GM21576 (cell line): ENCODE measurements around the gene CCDC178.
"Not testable (repeated sequence)": the region's sequence is repeated elsewhere in the genome, so short reads cannot be mapped to it uniquely, and the experiment has no call there.

Experiments
- ATAC-seq: cut with Tn5 transposase; IDR thresholded peaks from one replicate; pipeline ENCODE4 v1.9.1; 2021; ENCODE audit warnings: mild to moderate bottlenecking, moderate library complexity; ENCODE audit not compliant: unreplicated experiment

CCDC178 gene

DNA sequence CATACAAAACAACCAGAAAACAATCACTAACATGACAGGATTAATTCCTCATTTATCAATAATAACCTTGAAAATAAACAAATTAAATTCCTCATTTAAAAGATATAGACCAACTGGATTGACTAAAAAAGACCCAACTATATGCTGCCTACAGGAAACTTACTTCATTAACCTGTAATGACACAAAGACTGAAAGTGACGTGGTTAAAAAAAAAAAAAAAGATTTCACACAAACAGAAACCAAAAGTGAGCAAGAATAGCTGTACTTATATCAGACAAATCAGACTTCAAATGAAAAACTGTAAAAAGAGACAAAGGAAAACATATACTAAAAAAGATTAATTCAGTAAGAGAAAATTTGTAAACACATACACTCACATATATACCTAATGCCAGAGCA lies 201.2 kb downstream of the CCDC178 start:
- no peak for ATAC-seq

DNA sequence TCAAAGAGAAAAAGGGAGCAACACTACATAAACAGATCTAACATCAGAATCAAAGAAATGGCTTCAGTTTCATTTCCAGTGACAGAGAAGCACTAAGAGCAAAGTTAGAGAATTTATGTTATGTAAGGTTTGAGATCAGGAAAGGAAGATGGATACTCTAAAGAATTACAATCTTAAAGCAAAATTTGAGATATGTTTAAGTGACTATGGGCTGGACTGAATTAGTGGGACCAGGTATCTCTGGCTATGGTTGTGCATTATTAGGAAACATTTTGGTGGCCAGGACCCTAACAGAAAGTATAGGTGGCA lies 208.2 kb downstream of the CCDC178 start:
- ATAC-seq, result peak; percentile 28

DNA sequence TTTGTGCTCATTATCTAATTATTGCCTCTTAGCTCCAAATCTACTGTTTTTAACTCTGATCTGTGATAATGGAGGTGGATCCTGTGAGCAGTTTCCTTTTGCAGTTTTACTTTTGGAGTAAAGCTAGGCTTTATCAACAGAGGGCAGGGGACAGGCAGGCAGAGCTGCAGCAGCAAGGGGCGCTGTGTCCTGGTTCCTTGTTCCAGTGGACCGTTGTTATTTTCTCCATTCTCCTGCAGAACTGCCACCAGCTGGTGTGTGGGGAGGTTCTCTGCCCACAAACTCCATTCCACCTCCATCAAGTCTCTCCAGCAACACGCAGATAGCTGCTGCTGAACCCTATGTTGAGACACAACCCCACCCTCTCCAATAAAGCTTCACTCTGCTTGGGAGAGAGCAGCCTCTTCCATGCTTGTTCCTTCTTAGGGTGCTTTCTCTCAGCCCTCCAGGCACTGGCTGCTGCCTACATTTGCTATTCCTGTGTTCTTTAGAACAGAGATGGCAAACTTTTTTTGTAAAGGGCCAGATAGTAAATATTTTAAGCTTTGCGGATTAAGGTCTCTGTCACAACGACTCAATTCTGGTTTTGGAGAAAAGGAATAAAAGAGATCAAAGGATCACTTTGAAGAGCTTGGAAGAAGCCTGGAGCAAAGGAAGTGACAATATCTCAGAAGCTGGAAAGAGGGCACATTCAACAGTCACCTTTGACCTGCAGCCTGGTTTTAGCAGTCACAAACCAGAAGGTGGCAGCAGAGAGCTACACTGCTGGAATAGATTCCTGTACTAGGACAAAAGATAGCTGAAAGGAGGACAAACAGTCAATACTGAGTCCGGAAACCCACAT lies 208.8 kb downstream of the CCDC178 start:
- peak; percentile 95 for ATAC-seq

DNA sequence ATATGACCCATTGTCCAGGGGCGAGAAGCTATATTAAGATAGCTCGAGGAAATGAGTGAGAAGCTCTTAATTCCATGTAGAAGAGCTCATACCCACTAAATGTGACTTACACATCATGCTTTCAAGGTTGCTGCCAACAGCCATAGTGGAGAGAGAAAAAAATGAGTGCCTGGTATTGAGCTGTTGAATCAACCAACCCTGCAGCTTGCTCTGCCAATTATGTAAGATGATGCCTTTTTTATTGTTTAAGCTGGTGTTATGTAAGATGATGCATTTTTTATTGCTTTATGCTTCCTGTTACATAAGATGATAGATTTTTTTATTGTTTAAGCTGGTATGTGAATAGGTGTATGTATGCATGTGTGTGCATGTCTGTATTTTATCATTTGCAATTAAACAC lies 228.2 kb downstream of the CCDC178 start:
- ATAC-seq, result no peak

DNA sequence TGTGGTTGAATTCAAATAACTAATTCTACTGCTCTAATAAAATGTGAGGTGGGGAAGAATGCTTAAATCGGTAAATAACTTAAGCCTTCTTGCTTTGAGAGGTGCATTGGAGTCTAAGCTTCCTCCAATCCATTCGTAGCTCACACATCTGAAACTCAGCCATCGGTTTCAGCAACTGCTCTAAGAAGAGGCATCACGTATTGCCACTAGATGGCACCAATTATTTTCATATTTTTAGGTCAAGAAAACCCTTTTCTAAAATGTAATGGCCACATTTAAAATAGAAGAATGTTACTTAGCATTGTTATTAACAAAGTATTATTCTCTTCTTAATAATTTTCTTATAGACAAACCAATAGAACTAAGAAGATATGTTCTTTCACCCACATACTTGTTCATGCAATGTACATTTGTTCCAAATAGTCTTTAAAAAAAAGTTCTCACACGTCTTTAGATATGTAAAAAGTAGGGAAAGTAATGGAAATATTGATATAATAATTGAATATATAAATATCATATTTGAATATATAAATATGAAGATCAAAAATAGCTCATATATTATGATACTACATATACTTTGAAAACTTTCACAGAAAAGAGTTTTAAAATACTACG lies 229.8 kb downstream of the CCDC178 start:
- ATAC-seq, result no peak

DNA sequence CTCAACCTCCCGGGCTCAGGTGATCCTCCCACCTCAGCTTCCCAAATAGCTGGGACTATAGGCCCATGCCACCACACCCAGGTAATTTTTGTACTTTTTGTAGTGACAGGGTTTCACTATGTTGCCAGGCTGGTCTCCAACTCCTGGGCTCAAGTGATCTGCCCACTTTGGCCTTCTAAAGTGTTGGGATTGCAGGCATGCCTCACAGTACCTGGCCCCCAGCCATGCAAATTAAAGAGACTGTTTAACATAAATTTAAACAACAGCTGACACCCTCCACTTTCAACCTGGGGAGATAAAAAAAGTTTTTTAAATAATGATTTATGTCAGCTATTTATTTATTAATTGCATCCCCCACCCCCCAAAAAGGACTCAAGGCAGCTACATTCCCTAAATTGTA lies 234.7 kb downstream of the CCDC178 start:
- no peak for ATAC-seq

GRCh38 chr18:33201509-33201926 lies 239.0 kb downstream of the CCDC178 start:
- no peak for ATAC-seq

GRCh38 chr18:33195795-33196194 lies 244.7 kb downstream of the CCDC178 start:
- no peak for ATAC-seq

GRCh38 chr18:33194793-33195192 lies 245.7 kb downstream of the CCDC178 start:
- ATAC-seq, result no peak

GRCh38 chr18:33184958-33185357 lies 255.6 kb downstream of the CCDC178 start:
- ATAC-seq, result no peak

GRCh38 chr18:33184175-33184574 lies 256.3 kb downstream of the CCDC178 start:
- no peak for ATAC-seq

- no peak for ATAC-seq
These were observed 257.4 kb downstream of the CCDC178 start for GRCh38 chr18:33183136-33183535.

DNA sequence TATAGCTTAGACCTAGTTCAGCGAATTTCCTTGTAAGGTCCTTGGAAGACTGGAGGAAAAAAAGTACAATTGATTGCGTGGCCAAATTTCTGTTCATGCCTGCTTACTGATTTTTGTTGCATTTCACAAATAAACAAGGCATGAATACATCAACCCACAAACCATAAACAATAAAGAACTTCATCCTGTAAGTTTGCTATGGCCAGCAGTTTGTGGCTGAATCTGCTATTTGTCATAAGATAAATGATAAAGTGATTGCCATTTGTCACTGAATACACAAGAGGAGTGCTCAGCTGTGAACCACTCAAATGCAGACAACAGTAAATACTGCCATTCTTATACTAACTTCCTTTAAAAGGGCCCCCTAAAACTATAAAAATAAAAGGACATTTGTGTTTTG lies 259.5 kb downstream of the CCDC178 start:
- ATAC-seq, result no peak

- ATAC-seq, result no peak
These were observed 271.3 kb downstream of the CCDC178 start for GRCh38 chr18:33169218-33169617.

DNA sequence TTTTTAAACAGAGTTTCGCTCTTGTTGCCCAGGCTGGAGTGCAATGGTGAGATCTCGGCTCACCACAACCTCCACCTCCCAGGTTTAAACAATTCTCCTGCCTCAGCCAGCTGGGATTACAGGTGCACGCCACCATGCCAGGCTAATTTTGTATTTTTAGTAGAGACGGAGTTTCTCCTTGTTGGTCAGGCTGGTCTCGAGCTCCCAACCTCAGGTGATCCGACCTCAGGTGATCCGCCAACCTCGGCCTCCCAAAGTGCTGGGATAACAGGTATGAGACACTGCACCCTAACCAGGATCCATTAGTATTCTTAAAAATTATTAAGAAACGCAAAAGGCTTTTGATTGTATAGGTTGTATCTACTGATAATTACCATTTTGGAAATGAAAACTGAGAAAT lies 276.4 kb downstream of the CCDC178 start:
- not testable (repeated sequence) for ATAC-seq

- no peak for ATAC-seq
These were observed 279.4 kb downstream of the CCDC178 start for GRCh38 chr18:33161131-33161530.

- no peak for ATAC-seq
These were observed 281.4 kb downstream of the CCDC178 start for GRCh38 chr18:33159151-33159550.

GRCh38 chr18:33157893-33158292 lies 282.6 kb downstream of the CCDC178 start:
- ATAC-seq, result no peak

DNA sequence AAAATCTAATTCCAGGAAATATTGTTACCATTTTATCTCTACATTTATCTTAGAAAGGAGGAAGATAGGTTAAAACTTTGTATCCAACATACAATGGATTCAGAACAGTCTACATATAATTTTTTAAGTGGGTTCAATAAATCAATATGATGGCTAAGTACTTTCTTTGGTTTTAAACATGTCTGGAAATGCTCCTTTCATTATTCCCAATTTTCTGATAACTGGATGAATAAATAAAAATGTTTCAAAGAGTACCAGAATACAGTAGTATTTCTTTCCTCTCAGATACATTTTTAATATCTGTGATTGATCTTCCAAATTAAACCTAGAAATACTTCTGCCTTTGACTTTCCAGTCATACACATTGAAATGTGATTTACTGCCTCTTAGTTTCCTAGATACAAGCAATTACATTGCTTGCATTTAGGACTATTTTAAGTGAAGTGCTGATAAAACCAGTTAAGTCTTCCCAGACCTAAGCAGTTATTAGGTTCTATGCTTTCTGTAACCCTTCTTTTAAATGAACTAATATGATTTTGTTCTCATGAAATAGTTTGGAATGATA lies 283.5 kb downstream of the CCDC178 start:
- ATAC-seq, result no peak

DNA sequence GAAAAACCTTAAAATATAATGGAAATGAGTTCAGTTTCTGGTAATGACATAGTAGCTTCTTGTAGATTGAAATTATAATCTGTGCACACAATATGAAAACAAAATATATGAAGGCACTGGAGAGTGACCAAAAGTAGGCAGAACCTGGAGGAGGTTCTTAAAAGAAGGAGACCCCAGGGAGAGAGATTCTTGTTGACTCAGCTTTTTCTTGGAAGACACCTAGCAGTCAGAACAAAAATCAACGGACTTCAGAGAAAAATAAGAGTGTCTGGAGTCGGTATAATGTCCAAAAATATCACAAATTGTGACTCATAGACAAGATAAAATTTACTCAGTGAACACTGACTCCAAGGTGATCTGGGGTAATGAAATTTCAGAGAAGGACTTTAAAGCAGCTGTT lies 286.5 kb downstream of the CCDC178 start:
- no peak for ATAC-seq

DNA sequence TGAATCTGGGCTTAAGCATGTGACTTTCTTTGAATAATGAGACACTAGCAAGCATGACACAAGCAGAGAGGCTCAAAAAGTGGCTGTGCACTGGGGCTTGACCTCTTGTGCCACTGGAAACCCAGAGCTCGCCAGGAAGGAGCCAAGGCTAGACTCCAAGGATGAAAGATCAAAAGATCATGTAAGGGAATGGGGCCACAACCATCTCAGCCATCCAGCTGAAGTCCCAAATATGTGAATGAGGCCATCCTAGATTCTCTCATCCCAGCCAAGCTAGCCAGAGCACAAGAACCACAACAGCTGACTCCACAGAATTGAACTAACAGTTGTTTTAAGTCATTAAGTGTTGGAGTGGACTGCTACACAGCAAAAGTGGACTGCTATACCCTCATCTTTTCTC lies 288.1 kb downstream of the CCDC178 start:
- ATAC-seq, result no peak

DNA sequence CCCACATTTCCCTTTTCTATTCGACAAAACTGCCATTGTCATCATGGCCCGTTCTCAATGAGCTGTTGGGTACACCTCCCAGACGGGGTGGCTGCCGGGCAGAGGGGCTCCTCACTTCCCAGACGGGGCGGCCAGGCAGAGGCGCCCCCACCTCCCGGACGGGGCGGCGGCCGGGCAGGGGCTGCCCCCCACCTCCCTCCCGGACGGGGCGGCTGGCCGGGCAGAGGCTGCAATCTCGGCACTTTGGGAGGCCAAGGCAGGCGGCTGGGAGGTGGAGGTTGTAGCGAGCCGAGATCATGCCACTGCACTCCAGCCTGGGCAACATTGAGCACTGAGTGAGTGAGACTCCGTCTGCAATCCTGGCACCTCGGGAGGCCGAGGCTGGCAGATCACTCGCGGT lies 292.7 kb downstream of the CCDC178 start:
- not testable (repeated sequence) for ATAC-seq
